GM18526 (cell line): ENCODE results near the gene TUBA4B.
A peak's percentile ranks its signal among the peaks of the same experiment; 100 is the strongest.

Experiments used
- POLR2A ChIP-seq: IDR thresholded peaks from 3 replicates; pipeline ENCODE4 v1.6.1; 2011; ENCODE audit not compliant: insufficient read length; ENCODE audit errors: extremely low read depth

TUBA4B gene

GRCh38 chr2:219252084-219252483, 959 bp upstream of the TUBA4B start:
- no peak for TF ChIP-seq POLR2A

DNA sequence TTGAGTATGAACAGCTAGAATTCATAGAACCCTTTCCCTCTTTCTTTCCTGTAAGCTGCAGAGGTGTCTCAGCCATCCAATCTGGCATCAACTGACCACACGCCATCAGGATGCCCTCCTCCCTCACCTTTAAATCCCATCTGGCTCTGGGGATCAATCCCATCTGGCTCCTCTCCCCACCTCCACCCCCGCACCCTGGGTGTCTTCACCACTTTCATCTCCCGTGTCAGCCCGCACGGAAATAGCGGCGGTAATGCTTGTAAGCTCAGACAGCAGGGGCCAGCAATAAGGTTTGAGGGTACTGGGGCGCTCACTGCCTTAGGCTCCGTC, 508 bp upstream of the TUBA4B start:
- no peak for TF ChIP-seq POLR2A

- peak; percentile 100 for TF ChIP-seq POLR2A
Observed at GRCh38 chr2:219253753-219254589, 928 bp downstream of the TUBA4B start, which contains the start of gene TUBA4A. TUBA4A (minus strand) TSS chr2:219253918; CDS start chr2:219253858, 60 bp downstream.

DNA sequence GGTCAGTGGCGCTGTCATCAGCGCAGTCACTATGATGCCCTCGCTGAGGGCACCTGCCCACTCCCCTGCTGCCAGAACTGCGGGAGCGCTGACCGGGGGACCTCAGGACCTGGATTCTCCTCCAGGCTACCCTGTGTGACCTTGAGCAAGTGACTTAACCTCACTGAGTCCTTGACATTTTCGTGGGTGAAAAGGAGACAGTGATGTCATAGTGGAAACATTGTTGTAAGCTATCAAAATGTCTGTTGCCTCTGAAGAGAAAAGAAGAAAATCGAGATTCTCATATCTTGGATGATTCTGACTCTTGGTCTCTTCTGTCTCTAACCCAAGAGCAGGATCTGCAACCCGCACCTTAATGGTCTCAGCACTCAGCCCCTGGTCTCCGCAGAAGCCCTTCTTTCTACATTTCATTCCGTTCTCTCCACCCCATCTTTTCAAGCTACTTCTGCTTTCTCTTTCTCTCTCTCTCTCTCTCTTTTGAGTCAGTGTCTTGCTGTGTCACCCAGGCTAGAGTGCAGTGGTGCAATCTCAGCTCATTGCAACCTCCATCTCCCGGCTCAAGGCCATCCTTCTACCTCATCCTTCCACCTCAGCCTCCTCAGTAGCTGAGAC, 1.7 kb downstream of the TUBA4B start:
- no peak for TF ChIP-seq POLR2A

GRCh38 chr2:219261024-219261855, 8.2 kb downstream of the TUBA4B start:
- no peak for TF ChIP-seq POLR2A

DNA sequence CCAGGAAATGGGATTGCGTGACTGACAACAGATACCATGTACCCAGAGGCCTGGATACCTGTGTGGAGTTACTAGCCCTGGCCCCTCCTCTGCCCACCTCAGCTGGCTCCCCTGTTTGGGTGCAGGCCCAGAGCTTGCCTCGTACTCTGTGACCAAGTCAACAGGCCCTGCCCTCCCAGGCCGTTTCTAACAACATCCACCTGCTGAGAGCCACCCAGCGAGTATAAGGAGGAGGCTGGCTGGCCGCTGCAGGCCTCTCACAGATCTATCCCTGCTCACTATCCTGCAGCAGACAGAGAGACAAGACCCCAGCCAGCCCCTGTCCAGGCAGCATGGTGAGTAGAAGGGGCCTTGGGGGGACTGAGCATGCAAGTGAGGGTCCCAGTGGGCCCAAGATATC, 13.2 kb downstream of the TUBA4B start:
- TF ChIP-seq POLR2A = no peak

- no peak for TF ChIP-seq POLR2A
Observed at GRCh38 chr2:219266886-219267285, 13.8 kb downstream of the TUBA4B start.

GRCh38 chr2:219268294-219268693, 15.3 kb downstream of the TUBA4B start:
- TF ChIP-seq POLR2A = no peak

DNA sequence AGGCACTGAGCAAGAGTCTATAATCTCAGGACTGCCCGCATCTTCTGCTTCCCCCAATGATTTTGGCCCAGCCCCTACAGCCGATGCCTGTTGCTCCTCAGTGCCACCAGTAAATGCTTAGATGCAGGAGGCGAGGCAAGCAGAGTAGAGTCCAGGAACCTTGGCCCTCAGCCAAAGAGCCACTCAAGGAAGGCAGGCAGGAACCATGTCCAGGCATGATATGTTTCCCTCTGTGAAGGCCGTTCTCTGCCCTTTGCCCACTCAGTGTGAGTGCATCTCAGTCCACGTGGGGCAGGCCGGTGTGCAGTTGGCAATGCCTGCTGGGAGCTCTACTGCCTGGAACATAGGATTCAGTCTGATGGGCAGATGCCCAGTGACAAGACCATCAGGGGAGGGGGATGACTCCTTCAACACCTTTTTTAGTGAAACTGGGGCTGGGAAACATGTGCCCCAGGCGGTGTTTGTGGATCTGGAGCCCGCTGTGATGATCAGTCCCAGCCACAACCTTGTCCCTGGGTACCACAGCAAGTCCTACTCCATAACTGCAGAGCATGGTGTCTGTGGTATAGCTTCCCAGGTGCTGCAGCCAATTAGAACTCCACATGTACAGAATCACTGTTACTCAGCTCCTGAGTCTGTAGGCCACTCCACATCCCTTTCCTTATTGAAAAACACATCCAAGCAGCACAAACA, 16.5 kb downstream of the TUBA4B start:
- no peak for TF ChIP-seq POLR2A

DNA sequence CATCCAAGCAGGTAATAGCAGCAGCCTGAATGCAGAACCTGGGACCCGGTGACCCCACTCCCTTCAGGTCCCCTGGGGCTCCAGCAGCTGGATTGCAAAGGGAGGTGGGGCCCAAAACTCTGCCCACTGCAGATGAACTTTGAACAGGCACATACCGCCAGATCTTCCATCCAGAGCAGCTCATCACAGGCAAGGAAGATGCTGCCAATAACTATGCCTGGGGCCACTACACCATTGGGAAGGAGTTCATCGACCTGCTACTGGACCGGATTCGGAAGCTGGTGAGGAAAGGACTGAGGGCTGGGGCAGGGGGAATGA, 17.0 kb downstream of the TUBA4B start:
- no peak for TF ChIP-seq POLR2A

- TF ChIP-seq POLR2A = no peak
Observed at GRCh38 chr2:219271021-219271420, 18.0 kb downstream of the TUBA4B start.

GRCh38 chr2:219272356-219272755, 19.3 kb downstream of the TUBA4B start:
- TF ChIP-seq POLR2A = no peak

DNA sequence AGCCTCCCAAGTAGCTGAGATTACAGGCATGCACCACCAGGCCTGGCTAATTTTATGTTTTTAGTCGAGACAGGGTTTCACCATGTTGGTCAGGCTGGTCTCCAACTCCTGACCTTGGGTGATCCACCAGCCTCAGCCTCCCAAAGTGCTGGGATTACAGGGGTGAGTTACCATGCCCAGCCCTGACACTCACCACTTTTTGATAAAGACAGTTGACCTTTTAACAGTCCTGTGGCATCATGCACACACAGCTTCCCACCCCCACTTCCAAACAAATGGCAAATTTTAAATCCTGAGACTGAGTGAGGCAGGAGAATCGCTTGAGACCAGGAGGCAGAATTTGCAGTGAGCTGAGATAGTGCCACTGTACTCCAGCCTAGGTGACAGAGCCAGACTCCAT, 20.0 kb downstream of the TUBA4B start:
- no peak for TF ChIP-seq POLR2A

DNA sequence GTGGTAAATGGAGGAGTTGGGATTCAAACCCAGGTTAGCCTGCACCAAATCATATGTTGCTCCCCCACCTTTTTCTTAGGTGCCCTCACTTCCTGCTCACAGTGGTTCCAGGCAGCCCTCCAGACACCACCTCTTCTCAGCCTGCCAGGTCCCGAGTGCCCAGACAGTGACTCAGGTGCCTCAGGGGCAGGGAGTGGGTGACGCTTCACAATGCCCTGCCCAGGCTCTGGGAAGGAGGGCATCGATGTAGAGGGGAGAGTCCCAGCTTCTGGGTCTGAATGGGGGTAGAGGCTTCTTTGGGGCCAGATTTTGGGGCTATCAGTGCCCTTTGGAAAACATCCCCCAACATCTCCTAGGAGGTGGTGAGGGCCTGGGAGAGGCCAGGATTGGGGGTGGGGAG, 20.9 kb downstream of the TUBA4B start:
- TF ChIP-seq POLR2A = no peak

DNA sequence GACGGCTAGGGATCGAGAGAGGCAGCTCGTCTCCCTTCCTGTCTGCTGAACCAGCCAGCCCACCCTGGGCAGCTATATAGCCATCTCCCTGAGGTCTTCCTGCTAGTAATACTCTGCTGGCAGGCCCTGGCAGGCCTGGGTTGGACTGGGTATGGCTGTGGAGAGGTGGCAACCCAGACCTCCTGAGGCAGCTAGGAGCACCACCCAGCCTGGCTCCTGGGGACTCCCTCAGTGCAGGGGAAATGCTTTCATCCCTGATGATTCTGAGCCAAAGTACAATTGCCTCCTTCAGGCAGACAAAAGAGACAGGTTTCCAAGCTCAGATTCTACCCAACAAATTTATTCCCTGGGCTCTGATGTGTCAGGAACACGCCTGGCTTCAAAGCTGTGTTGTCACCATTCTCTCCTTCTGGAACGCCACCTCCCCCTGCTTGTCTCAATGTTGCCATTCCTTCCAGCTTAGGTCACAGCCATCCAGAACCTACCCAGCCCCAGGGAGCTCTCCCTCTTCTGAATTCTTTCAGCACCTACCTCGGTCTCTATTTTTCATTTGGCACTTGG, 21.4 kb downstream of the TUBA4B start:
- no peak for TF ChIP-seq POLR2A
